ENCODE measurements around the gene GMEB2. TPM values are rescaled to one million over a fixed set of nuclear protein-coding genes. Genes with fewer than 3 reads are reported as not detected.

The GMEB2 gene
- total RNA-seq, 1 experiment from 2014 or later: 10.4 TPM

GRCh38 chr20:63589261-63590217 is 37.4 kb downstream of the GMEB2 start:
- DNase-seq (ENCODE audit: low read depth in 1 of 2, low spot score in 2 of 2): no peak
- no peaks in the 10 kb centered on the region for H3K27me3 ChIP-seq (replicated peaks)
- H3K36me3 ChIP-seq: peaks cover 55% of the 10 kb centered on the region
- no peak overlapping the region for H3K4me3 ChIP-seq
- H3K9me3 ChIP-seq (replicated peaks): no peaks in the 10 kb centered on the region
- H3K4me1 ChIP-seq (replicated peaks): no peaks in the 10 kb centered on the region
- no peak overlapping the region for H3K27ac ChIP-seq

- DNase-seq (ENCODE audit: low read depth in 1 of 2, low spot score in 2 of 2): peak in 1 of 2 experiments; percentile 42
- Histone ChIP-seq H3K36me3 (peaks cover 48% of the 10 kb centered on the region), H3K9me3 (replicated peaks) (no peaks in the 10 kb centered on the region), H3K4me3 (no peak overlapping the region), H3K27ac (no peak overlapping the region), H3K27me3 (replicated peaks) (no peaks in the 10 kb centered on the region), H3K4me1 (replicated peaks) (no peaks in the 10 kb centered on the region)
Observed at GRCh38 chr20:63588641-63589041, 38.3 kb downstream of the GMEB2 start.

GRCh38 chr20:63587776-63588591 is 38.9 kb downstream of the GMEB2 start:
- no peaks in the 10 kb centered on the region for H3K27me3 ChIP-seq (replicated peaks)
- DNase-seq (ENCODE audit: low read depth in 1 of 2, low spot score in 2 of 2): no peak
- H3K36me3 ChIP-seq: peaks cover 41% of the 10 kb centered on the region
- no peak overlapping the region for H3K4me3 ChIP-seq
- H3K27ac ChIP-seq: no peak overlapping the region
- no peaks in the 10 kb centered on the region for H3K9me3 ChIP-seq (replicated peaks)
- H3K4me1 ChIP-seq (replicated peaks): no peaks in the 10 kb centered on the region

GRCh38 chr20:63587256-63587655 is 39.6 kb downstream of the GMEB2 start:
- DNase-seq (ENCODE audit: low read depth in 1 of 2, low spot score in 2 of 2): no peak
- Histone ChIP-seq H3K9me3 (replicated peaks) (no peaks in the 10 kb centered on the region), H3K27ac (no peak overlapping the region)

GRCh38 chr20:63586797-63587196 is 40.1 kb downstream of the GMEB2 start:
- Histone ChIP-seq H3K9me3 (replicated peaks) (no peaks in the 10 kb centered on the region), H3K4me3 (no peak overlapping the region), H3K27me3 (replicated peaks) (no peaks in the 10 kb centered on the region), H3K36me3 (peaks cover 29% of the 10 kb centered on the region), H3K4me1 (replicated peaks) (no peaks in the 10 kb centered on the region), H3K27ac (no peak overlapping the region)
- DNase-seq (ENCODE audit: low read depth in 1 of 2, low spot score in 2 of 2): no peak

More at GRCh38 chr20:63587256-63587655, 39.6 kb downstream of the GMEB2 start:
- Histone ChIP-seq H3K4me1 (replicated peaks) (no peaks in the 10 kb centered on the region), H3K4me3 (no peak overlapping the region), H3K36me3 (peaks cover 34% of the 10 kb centered on the region), H3K27me3 (replicated peaks) (no peaks in the 10 kb centered on the region)

- peaks cover 22% of the 10 kb centered on the region for H3K36me3 ChIP-seq
- no peak overlapping the region for H3K4me3 ChIP-seq
- no peaks in the 10 kb centered on the region for H3K4me1 ChIP-seq (replicated peaks)
- H3K27me3 ChIP-seq (replicated peaks): no peaks in the 10 kb centered on the region
- no peak overlapping the region for H3K27ac ChIP-seq
- DNase-seq (ENCODE audit: low read depth in 1 of 2, low spot score in 2 of 2): no peak
- no peaks in the 10 kb centered on the region for H3K9me3 ChIP-seq (replicated peaks)
Observed at GRCh38 chr20:63585616-63586565, 41.0 kb downstream of the GMEB2 start.

- Histone ChIP-seq H3K9me3 (replicated peaks) (no peaks in the 10 kb centered on the region), H3K4me1 (replicated peaks) (no peaks in the 10 kb centered on the region), H3K36me3 (no peaks in the 10 kb centered on the region; the same call in 1 of the 2 replicates), H3K27ac (no peak overlapping the region), H3K4me3 (no peak overlapping the region), H3K27me3 (replicated peaks) (no peaks in the 10 kb centered on the region)
- DNase-seq (ENCODE audit: low read depth in 1 of 2, low spot score in 2 of 2): no peak
Observed at GRCh38 chr20:63582382-63583063, 44.4 kb downstream of the GMEB2 start.

- Histone ChIP-seq H3K27ac (no peak overlapping the region), H3K4me1 (replicated peaks) (no peaks in the 10 kb centered on the region), H3K4me3 (no peak overlapping the region), H3K36me3 (no peaks in the 10 kb centered on the region), H3K27me3 (replicated peaks) (no peaks in the 10 kb centered on the region), H3K9me3 (replicated peaks) (no peaks in the 10 kb centered on the region)
- DNase-seq (ENCODE audit: low read depth in 1 of 2, low spot score in 2 of 2): no peak
Observed at GRCh38 chr20:63580796-63581461, 46.0 kb downstream of the GMEB2 start.

- Histone ChIP-seq H3K27ac (no peak overlapping the region), H3K4me1 (replicated peaks) (peaks cover 6% of the 10 kb centered on the region)
- DNase-seq (ENCODE audit: low read depth in 1 of 2, low spot score in 2 of 2): no peak
Observed at GRCh38 chr20:63579017-63579694, 47.7 kb downstream of the GMEB2 start.

GRCh38 chr20:63578224-63579016 is 48.5 kb downstream of the GMEB2 start:
- H3K36me3 ChIP-seq: no peaks in the 10 kb centered on the region
- H3K4me3 ChIP-seq: no peak overlapping the region
- no peak for DNase-seq (ENCODE audit: low read depth in 1 of 2, low spot score in 2 of 2)
- no peak overlapping the region for H3K27ac ChIP-seq
- peaks cover 9% of the 10 kb centered on the region for H3K4me1 ChIP-seq (replicated peaks)
- no peaks in the 10 kb centered on the region for H3K27me3 ChIP-seq (replicated peaks)
- H3K9me3 ChIP-seq (replicated peaks): no peaks in the 10 kb centered on the region

More at GRCh38 chr20:63579017-63579694, 47.7 kb downstream of the GMEB2 start:
- no peak overlapping the region for H3K4me3 ChIP-seq
- H3K9me3 ChIP-seq (replicated peaks): no peaks in the 10 kb centered on the region
- no peaks in the 10 kb centered on the region for H3K36me3 ChIP-seq
- H3K27me3 ChIP-seq (replicated peaks): no peaks in the 10 kb centered on the region

GRCh38 chr20:63577317-63577894 is 49.5 kb downstream of the GMEB2 start:
- peaks cover 6% of the 10 kb centered on the region for H3K36me3 ChIP-seq
- no peak for DNase-seq (ENCODE audit: low read depth in 1 of 2, low spot score in 2 of 2)
- no peaks in the 10 kb centered on the region for H3K27me3 ChIP-seq (replicated peaks)
- no peaks in the 10 kb centered on the region for H3K9me3 ChIP-seq (replicated peaks)
- H3K4me1 ChIP-seq (replicated peaks): peaks cover 15% of the 10 kb centered on the region
- H3K4me3 ChIP-seq: no peak overlapping the region
- no peak overlapping the region for H3K27ac ChIP-seq
